GM19324 (cell line): ENCODE results near the gene UCP3.

Source experiments
- ATAC-seq: cut with Tn5 transposase; IDR thresholded peaks from one replicate; pipeline ENCODE4 v1.9.1; 2021; ENCODE audit warnings: mild to moderate bottlenecking, moderate library complexity; ENCODE audit not compliant: unreplicated experiment, low FRiP score

UCP3 gene, protein sequence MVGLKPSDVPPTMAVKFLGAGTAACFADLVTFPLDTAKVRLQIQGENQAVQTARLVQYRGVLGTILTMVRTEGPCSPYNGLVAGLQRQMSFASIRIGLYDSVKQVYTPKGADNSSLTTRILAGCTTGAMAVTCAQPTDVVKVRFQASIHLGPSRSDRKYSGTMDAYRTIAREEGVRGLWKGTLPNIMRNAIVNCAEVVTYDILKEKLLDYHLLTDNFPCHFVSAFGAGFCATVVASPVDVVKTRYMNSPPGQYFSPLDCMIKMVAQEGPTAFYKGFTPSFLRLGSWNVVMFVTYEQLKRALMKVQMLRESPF

DNA sequence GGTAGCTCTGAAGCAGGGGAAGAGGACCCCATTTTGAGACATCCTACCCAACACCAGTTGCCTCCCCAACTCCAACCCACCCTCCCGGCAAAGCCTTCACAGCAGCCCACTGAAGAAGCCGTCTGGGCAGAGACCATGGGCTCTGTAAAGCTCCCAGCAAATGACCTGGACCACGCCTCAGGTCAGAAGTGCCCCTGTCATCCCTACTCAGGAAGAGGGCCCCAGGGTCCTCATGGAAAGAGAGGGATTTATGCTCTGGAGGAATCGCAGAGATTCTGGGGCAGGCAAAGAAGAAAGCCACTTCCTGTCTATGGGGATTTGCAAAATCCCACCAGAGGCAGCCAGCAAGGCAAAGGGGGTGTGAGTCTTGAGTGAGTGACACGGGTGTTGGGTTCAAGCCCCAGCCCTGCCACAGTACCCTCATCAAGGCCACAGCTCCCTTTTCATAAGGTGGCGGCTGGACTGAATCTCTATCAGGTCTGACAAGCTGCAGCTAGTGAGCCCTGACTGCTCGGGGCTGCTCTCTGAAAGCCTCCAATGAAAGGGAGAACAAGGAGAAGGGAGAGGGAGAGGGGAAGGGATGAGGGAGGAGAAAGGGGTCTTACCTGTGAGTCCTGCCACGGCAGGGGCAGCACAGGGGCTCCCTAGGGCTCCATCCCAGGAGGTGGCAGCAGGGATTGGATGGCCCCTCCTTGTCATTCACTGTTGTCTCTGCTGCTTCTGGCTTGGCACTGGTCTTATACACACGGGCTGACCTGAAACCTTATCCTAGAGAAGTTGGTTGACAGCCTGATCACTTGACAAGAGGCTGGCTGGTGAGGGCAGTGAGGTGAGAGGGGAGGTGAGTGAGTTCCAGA lies at the start of gene UCP3:
UCP3 (minus strand) TSS at position 713 of the 857 bp plus-strand sequence. CDS start 2,043 bp downstream, outside the sequence.
- no peak for ATAC-seq

DNA sequence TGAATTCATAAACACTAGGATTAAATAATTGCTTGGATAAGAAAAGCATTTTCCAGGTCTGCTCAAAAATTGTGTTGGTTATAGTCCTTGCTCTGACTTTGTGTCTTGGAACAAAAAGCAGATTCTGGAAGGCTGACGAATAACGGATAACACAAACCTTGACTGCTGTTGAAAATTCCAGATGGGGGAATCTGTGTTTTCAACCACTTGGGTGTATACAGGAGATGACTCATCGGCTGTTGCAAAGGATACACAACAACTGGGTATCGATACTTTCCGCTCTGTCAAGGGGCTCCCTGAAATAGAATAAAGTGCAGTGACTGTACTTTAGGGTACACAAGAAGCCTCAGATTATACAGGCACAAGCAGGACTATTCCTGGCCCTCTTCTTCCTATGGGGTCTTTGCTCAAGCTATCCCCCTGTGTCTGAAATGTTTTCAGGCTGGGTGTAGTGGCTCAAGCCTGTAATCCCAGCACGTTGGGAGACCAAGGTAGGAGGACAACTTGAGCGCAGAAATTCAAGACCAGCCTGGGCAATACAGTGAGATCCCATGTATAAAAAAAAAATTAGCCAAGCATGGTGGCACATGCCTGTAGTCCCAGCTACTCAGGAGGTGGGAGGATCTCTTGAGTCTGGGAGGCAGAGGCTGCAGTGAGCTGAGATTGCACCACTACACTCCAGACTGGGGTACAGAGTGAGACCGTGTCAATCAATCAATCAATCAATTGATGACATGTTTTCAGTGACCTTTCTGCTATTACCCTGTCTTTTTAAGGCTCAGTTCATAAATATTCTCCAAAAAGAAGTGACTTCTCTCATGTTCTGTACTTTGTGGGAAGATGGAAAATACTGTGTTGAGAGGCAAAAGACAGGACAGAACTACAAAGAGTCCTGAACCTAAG lies 48.6 kb upstream of the UCP3 start:
- no peak for ATAC-seq

DNA sequence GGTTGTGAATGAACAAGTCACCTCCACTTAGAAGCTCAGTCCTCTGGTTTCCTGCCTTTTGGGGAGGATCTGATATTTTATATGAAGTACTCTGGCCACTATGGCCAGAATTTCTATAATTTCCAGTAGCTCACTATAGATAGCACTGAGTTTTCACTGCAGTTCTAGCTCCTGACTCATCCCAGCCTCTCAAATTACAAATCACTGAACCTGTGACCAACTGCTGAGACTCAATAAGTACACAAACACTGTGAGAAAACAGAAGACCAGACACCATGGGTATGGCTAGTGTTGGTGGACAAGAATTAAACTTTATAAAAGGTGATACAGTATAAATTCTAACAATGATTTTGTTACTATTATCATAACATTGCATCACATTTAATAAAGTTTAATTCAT lies 47.1 kb upstream of the UCP3 start:
- no peak for ATAC-seq

DNA sequence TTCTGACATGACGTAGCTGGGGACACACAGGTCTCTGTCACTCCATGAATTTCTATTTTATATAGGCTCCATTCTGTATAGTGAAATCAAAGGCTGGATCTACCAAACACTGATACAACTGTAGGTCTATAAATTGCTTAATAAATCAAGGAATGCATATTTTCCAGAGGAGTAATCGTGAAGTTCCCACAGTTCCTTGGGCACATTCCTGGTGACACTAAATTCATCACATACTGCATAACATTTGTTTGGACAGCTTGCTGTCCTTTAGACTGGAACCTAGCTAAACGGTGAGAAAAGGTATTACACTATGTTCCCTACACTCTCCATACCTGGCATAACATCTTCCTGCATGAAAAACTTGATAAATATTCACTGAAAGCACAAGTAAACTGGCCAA lies 41.6 kb upstream of the UCP3 start:
- ATAC-seq: no peak

DNA sequence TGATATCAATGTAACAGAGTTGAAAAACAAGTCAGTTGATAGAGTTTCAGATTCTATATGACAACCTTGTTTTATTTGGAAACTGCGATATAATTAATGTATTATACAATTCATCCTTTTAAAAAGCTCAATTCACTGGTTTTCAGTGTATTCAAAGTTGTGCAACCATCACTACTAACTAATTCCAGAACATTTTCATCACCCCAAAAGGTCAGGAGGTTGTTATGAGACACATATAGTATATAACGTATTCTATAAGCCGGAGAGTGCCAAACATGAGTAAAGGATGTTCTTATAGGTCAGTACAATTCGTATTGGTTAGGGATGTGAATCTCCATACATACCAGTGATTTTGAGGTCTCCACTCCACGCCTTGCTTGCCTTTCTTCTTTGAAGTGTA lies 40.1 kb upstream of the UCP3 start:
- ATAC-seq: no peak

DNA sequence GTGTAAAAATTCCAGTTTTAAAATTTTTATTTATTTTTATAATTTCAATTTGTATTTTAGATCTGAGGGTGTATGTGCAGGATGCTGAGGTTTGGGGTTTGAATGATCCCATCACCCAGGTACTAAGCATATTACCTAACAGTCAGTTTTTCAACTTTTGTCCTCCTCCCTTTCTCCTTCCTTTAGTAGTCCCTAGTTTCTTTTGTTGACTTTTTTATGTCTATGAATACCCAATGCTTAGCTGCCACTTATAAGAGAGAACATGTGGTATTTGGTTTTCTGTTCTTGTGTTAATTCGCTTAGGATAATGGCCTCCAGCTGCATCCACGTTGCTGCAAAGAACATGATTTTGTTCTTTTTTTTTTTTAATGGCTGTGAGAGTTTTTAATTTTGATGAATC lies 35.7 kb upstream of the UCP3 start:
- ATAC-seq: no peak

DNA sequence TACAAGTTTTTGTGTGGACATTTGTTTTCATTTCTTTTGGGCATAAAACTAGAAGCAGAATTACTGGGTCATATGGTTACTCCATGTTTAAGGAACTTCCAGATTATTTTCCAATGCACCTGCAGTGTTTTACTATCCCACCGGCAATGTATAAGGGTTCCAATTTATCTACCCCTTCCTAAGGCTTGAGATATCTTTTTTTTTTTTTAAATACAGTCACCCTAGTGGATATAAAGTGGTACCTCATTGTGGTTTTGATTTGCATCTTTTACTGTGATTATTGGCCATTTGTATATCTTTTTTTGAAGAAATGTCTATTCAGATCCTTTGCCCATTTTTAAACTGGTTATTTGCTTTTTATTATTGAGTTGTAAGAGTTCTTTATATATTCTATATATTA lies 34.6 kb upstream of the UCP3 start:
- no peak for ATAC-seq

DNA sequence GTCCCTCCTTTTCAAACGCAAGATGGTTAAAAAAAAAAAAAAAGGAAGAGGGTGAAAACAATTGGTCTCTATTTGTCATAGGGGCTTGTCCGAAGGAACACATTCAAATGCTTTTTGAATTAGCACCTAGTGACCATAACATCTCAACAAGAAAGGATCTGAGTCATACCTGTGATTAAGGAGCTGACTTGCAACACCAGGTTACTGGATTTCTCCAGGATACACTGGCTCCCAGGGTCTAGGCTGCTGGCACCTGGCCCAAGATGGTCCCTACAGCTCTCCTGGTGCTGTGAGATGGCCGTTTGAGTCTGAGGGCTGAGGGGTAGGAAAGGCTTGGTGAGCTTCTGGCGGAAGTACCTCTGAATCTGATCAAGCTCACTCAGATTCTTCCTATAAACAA lies 28.4 kb upstream of the UCP3 start:
- ATAC-seq: no peak

DNA sequence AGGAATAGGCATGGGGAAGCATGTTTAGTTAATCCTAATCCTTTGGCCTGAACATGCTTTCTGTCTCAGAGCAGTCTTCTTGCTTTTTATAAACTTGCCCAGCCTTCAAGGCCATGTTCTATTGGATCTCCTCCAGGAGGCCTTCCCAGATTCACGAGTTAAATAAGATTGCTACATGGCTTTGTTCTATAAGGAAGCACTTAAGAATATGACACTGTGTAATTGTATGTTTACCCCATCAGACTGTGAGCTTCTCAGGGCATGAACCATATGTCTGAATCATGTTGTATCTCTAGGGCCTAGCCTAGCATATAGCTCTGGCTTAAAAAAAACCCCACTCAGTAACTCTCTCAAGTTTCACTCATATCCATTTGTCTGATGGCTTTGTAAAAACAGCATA lies 26.4 kb upstream of the UCP3 start:
- no peak for ATAC-seq

DNA sequence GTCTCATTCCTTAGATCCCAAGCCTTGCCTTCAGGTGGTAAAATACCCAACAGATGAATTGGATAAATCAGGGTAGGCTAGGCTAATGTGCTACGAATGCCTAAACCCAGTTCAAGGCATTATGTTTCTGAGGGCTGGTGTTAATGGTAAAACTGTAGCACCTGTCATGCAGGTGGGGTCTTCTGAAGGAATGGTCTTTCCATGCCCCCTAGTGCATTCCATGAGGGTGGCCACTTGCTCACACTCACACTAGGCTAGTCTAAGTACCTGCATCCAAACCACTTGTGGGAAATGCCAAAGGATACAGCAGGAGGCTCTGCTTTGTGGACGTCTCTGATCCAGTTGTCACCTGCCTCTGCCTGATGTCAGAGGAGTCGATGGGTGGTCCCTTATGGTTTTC lies 24.2 kb upstream of the UCP3 start:
- ATAC-seq: no peak

DNA sequence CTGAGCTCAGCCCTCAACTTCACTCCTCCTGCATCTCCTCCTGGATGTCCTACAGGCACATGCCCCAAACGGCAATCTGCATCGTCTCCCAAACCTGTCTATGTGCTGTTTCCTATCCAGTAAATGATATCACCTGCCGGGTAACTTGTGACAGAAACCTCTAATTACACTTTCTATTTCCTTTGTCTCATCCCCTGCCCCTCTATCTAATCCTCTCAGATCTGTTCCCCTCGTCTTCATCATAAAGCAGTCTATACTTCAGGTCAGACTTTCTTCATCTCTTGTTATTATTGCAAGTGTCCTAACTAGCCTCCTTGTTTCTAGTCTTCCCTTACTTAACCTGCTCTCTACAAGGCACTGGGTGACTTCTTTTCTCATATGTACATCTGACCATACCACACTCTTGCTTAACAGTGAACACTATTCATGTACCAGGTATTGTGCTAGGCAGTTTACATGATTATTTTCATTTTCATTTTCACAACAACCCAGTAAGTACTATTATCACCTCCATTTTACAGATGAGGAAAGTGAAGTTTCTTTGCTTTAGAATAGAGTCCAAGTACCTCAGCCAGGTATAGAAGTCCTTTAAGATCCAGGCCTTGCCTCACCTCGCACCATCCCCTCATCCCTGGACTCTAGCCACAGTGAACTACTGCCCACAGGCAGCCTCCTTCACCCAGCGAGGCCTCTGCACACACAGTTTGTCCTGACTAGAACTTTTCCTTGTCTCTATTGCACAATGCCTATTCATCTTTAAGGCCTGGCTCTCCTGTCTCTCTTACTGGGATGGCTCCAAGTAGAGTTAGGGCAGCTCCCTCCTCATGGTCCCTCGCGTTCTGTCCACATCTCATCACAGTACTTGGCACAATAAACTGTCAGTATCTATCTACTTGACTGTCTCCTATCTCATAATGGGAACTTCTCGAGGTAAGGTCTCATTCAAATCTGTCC lies 22.1 kb upstream of the UCP3 start:
- ATAC-seq: no peak

DNA sequence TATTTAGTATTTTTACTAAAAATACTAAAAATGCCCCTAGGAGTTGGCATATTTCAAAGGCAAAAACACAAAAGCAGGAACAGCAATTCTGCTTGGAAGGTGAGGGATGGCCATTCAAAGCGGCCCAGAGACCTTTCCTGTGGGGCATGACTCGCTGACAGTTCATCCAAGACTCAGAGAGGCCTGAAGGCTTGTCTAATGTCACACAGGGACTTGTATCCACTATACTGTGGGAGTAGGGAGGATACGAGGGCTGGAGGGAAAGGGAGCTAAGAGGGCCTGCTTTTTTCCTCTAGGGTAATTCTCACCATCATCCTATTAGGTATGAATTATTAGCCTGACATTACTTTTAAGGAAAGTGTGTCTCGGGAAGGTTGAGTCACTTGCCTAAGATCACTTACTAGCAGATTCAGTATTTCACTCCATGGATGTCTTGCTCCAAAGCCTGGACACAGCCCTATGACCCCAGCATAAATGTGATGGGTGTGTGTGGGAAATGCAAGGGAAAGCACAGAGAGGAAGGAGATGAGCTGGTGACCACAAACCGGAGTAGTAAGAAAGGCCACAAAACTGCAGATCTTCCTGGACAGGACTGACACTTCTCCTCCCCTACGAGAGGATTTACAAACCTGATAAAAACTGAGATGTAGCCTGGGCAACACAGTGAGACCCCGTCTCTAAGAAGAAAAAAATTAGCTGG lies 16.7 kb upstream of the UCP3 start:
- no peak for ATAC-seq

DNA sequence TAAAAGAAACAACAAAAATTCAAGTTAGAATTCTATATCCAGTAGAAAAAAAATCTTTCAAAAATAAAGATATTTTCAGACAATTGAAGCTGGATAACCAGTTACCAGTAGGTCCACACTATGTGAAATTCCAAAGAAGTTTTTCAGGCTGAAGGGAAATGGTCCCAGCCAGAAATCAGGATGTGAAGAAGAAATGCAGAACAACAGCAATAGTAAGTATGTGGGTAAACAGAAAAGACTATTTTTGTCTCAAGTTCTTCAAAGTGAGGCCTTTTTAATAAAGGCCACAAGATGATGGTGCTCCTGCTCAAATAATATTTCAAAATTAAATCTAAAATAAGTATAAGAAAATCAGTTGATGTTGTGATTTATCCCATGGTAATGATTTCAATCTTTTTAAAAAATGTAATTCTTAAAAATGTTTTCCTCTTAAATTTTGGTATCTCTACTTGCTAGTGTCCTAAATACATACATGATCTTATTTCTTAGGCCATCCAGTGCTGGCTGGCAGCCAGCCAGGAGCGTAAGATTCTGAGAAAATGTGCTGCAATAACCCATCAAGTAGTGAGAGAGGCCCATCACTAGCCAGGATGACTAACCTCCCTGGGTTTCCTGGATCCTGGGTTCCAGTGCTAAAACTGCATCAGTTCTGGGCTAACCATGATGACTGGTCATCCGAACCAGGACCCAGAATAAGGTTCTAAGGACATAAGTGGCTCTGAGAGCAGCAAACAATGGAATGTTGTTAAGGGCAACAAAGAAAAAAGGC lies 15.6 kb upstream of the UCP3 start:
- ATAC-seq: no peak

DNA sequence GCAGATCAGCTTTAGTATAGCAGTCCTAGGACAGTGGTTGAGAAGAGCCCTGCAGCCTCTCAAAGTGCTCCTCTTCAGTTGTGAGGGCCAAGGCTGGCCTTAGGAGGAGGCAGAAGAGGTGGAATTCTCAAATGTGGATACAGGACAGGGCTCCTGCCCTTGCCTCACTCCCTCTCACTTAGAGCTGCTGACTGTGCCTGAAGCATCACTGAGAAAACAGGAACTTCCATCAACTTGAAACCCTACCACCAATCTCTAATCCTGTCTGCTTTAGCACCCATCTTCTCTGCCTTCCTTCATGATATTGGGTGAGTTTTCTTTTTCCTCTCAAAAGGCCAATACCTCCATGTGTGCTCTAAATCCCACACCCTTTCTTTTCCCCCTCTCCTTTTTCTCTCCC lies 14.4 kb upstream of the UCP3 start:
- no peak for ATAC-seq

DNA sequence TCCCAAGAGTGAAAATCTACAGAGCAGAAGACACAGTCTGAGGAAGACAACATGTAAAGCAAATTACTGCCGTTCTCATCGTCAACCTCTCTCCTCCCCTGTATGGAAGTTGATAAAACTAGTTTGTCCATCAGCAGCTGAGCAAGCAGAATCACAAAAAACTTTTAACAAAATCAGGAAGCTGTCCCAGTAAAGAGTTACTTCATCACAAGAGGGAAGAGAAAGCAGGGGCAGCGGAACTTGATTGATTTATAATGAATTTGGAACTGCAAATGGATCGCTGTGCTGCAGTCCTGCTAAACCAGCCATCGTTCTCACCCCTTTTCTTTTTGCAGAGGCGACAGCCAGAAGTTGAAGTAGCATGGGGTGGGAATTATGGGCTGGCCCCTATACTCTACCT lies 13.7 kb upstream of the UCP3 start:
- no peak for ATAC-seq

DNA sequence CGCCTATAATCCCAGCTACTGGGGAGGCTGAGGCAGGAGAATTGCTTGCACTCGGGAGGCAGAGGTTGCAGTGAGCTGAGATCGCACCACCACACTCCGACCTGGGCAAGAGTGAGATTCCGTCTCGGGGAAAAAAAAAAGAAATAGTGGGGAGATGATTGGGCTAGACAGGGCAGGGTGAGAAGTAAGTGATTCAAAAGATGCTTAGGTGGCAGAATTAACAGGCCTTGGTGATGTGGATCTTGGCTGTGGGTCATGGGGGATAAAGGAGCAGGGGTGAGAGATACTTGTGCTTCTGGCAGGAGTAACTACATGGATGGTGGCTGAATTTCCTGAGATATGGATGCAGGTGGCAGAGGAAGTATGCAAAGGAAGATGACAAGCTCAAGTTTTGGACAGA lies 13.1 kb upstream of the UCP3 start:
- no peak for ATAC-seq

DNA sequence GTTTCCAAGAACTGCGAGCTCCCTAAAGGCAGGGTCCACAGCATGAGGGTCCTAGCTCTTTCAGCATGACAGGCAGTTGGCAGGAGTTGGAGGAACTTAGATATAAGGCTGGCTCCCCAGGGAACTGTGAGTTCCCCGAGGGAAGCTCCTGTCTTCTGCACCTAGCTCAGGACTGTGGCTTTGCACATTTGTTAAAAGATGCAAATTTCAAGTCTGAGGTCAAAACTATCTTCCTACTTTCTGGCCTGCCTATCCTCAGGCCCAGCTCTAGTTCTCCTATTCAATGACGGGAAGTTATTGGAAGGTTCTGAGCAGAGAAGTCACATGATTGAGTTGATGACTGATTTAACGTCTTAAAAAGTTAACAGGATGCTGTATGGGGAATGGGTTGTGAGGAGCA lies 11.7 kb upstream of the UCP3 start:
- no peak for ATAC-seq

DNA sequence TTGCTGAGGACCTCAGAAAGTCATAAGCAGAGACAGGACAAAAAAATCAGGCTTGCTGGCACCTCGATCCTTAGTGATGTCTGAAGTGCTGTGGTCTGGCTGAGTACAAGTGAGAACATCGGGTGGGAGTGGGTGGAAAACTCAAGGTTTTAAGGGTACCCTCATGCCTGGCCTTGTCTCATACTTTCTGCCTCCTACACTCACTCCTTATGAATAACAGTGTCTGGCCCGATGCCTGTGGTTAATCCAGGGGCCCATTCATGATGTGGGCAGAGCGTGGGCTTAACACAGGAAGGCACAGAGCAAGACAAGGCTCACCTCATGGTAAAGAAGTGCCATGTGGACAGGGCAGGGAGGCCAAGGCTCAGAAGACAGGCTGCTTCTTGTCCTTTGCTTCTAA lies 11.0 kb upstream of the UCP3 start:
- ATAC-seq: no peak
